Fibroblast of lung (primary cell): ENCODE measurements around the gene POMT1. TPM values are rescaled to one million over a fixed set of nuclear protein-coding genes. Genes with fewer than 3 reads are reported as not detected.

Experiments used
- DNase-seq, 2 donors: peaks; one replicate each; pipeline versions ENCODE4 v3.0.0 to v3.0.0-alpha.2; 2010; ENCODE audit warnings: low read depth in 2 of 2
- H2AFZ ChIP-seq: 2 replicates; pipeline ENCODE4 v1.5.1; 2012; ENCODE audit warnings: low read length, control low read depth, inconsistent platforms
- H3K27ac ChIP-seq: 2 replicates; pipeline ENCODE4 v1.5.1; 2011; ENCODE audit warnings: low read length, control low read depth; ENCODE audit not compliant: insufficient read depth
- H3K27me3 ChIP-seq: 2 replicates; pipeline ENCODE4 v1.5.1; 2011; ENCODE audit warnings: mild to moderate bottlenecking, low read length; ENCODE audit not compliant: control insufficient read depth, insufficient read depth
- H3K36me3 ChIP-seq: 2 replicates; pipeline ENCODE4 v1.5.1; 2011; ENCODE audit warnings: low read length; ENCODE audit not compliant: control insufficient read depth, insufficient read depth
- H3K4me1 ChIP-seq: 2 replicates; pipeline ENCODE4 v1.5.1; 2011; ENCODE audit warnings: low read length; ENCODE audit not compliant: control insufficient read depth, insufficient read depth; ENCODE audit errors: extremely low read depth
- H3K4me2 ChIP-seq: 2 replicates; pipeline ENCODE4 v1.5.1; 2011; ENCODE audit warnings: low read length, control low read depth; ENCODE audit not compliant: insufficient read depth; ENCODE audit errors: extremely low read depth
- H3K4me3 ChIP-seq, 4 experiments: fragments of 200-600 bp in 1 of 4; sonication (generic) in 1 of 4; replicated peaks in 1 of 4; 2 replicates each; pipeline ENCODE4 v1.5.1; 2011 to 2016; ENCODE audit warnings: low read length in 4 of 4, low read depth in 3 of 4, mild to moderate bottlenecking in 3 of 4, control low read depth in 2 of 4, inconsistent platforms in 1 of 4, mixed read lengths in 1 of 4; ENCODE audit not compliant: insufficient read depth in 1 of 4; ENCODE audit errors: control extremely low read depth in 1 of 4
- H3K79me2 ChIP-seq: 2 replicates; pipeline ENCODE4 v1.5.1; 2012; ENCODE audit warnings: mild to moderate bottlenecking, low read length, inconsistent platforms; ENCODE audit not compliant: control insufficient read depth, insufficient read depth
- H3K9ac ChIP-seq: 2 replicates; pipeline ENCODE4 v1.5.1; 2011; ENCODE audit warnings: mild to moderate bottlenecking, low read length, control low read depth; ENCODE audit not compliant: insufficient read depth
- H3K9me3 ChIP-seq: 2 replicates; pipeline ENCODE4 v1.5.1; 2012; ENCODE audit warnings: low read depth, low read length; ENCODE audit not compliant: control insufficient read depth, insufficient read depth
- H4K20me1 ChIP-seq: 2 replicates; pipeline ENCODE4 v1.5.1; 2011; ENCODE audit warnings: low read length; ENCODE audit not compliant: control insufficient read depth, insufficient read depth; ENCODE audit errors: extremely low read depth
- CTCF ChIP-seq, 2 donors: IDR thresholded peaks in 1 of 2; conservative IDR thresholded peaks in 1 of 2; 1 replicate in 1 of 2; 2 replicates in 1 of 2; pipeline ENCODE4 v1.5.1; 2011 to 2012; ENCODE audit warnings: low read length in 2 of 2, control low read depth in 1 of 2, inconsistent platforms in 1 of 2, low read depth in 1 of 2, mild to moderate bottlenecking in 1 of 2
- EZH2 ChIP-seq: IDR thresholded peaks from 2 replicates; pipeline ENCODE4 v1.5.1; 2012; ENCODE audit warnings: low read length, control low read depth, mild to moderate bottlenecking; ENCODE audit errors: missing control alignments
- polyA plus RNA-seq, 2 donors: library from polyadenylated mRNA; depleted of rRNA in 1 of 2; stranded (reverse) in 1 of 2; unstranded in 1 of 2; fragments of >200 nt; gene quantifications; 2 replicates each; pipeline ENCODE4 v1.2.1, GENCODE V29; 2011 to 2012; ENCODE audit warnings: missing spikeins in 1 of 2
- total RNA-seq: library from RNA; depleted of rRNA; stranded (reverse); fragments of >200 nt; gene quantifications from 2 replicates; pipeline ENCODE4 v1.2.1, GENCODE V29; 2014

Gene POMT1
- total and polyA plus RNA-seq, 2 donors (not counting 1 experiment from before 2014, with no cell fraction given): 17.7 to 36.7 TPM

- Histone ChIP-seq H3K36me3 (peaks cover 25% of the 10 kb centered on the region), H3K4me2 (no peak overlapping the region), H3K27me3 (no peaks in the 10 kb centered on the region), H4K20me1 (no peaks in the 10 kb centered on the region), H3K9ac (no peak overlapping the region), H3K79me2 (peaks cover 11% of the 10 kb centered on the region), H3K4me3 (no peak overlapping the region), H3K4me1 (no peaks in the 10 kb centered on the region), H3K9me3 (no peaks in the 10 kb centered on the region), H3K27ac (no peak overlapping the region), H2AFZ (no peak overlapping the region)
- TF ChIP-seq CTCF (conservative IDR thresholded peaks at IDR 0.05 in 1 of 2, IDR thresholded peaks at IDR 0.05 in 1 of 2; ENCODE audit: low read depth in 1 of 2, low read length in 2 of 2) (no peak), EZH2 (no peak)
- DNase-seq: no peak
Measured at GRCh38 chr9:131464354-131465000, 38.2 kb upstream of the POMT1 start.

- Histone ChIP-seq H3K9me3 (no peaks in the 10 kb centered on the region), H3K79me2 (peaks cover 18% of the 10 kb centered on the region)
Measured at GRCh38 chr9:131465401-131465800, 37.3 kb upstream of the POMT1 start.

More at GRCh38 chr9:131465401-131465800, 37.3 kb upstream of the POMT1 start:
- H3K27me3 ChIP-seq: no peaks in the 10 kb centered on the region
- no peak overlapping the region for H2AFZ ChIP-seq
- TF ChIP-seq EZH2 (no peak), CTCF (conservative IDR thresholded peaks at IDR 0.05 in 1 of 2, IDR thresholded peaks at IDR 0.05 in 1 of 2; ENCODE audit: low read depth in 1 of 2, low read length in 2 of 2) (no peak)
- DNase-seq: no peak
- no peaks in the 10 kb centered on the region for H3K4me1 ChIP-seq
- H3K27ac ChIP-seq: no peak overlapping the region
- no peak overlapping the region for H3K4me3 ChIP-seq
- H3K36me3 ChIP-seq: peaks cover 28% of the 10 kb centered on the region
- no peak overlapping the region for H3K9ac ChIP-seq
- no peak overlapping the region for H3K4me2 ChIP-seq
- H4K20me1 ChIP-seq: no peaks in the 10 kb centered on the region
